Measurements from ENCODE around the gene GAPDH. TPM values are rescaled to one million over a fixed set of nuclear protein-coding genes. Genes with fewer than 3 reads are reported as not detected.

Gene GAPDH
- total and polyA plus RNA-seq, 2 donors (not counting 1 experiment from before 2014, with no cell fraction given), result 499 to 951 TPM

GRCh38 chr12:6551063-6551461 is 16.7 kb downstream of the GAPDH start:
- intact Hi-C loops (cut with micrococcal nuclease), result loop anchor here (10.0 kb wide), 1 partner anchor 566 kb away; no protein-coding TSS in a partner anchor
- Mint-ChIP-seq H3K4me3 (no peak overlapping the region), H3K9me3 (ENCODE audit: insufficient read depth) (no peaks in the 10 kb centered on the region), H3K27ac (no peak overlapping the region), H3K27me3 (no peaks in the 10 kb centered on the region), H3K4me1 (peaks cover 25% of the 10 kb centered on the region)
- Histone ChIP-seq H3K27ac (ENCODE audit: low read length in 2 of 2) (no peak overlapping the region), H4K20me1 (ENCODE audit: control insufficient read depth, insufficient read depth, low read length, poor library complexity, severe bottlenecking) (peaks cover 43% of the 10 kb centered on the region), H3K4me3 (ENCODE audit: control extremely low read depth in 1 of 5, extremely low read depth in 1 of 5, insufficient read depth in 1 of 5, low read depth in 2 of 5, low read length in 4 of 5) (no peak overlapping the region), H3K79me2 (ENCODE audit: control insufficient read depth, insufficient read depth, low read length) (peaks cover 63% of the 10 kb centered on the region), H3K4me2 (replicated peaks; ENCODE audit: low read depth, low read length, poor library complexity, severe bottlenecking) (no peak overlapping the region), H2AFZ (ENCODE audit: insufficient read depth, low read depth, low read length, poor library complexity, severe bottlenecking) (no peak overlapping the region), H3K36me3 (replicated peaks in 1 of 2; ENCODE audit: control extremely low read depth in 1 of 2, control insufficient read depth in 1 of 2, extremely low read depth in 1 of 2, insufficient read depth in 2 of 2, low read length in 1 of 2) (peaks cover under 1 to 52% of the 10 kb centered on the region in 2 experiments), H3K27me3 (replicated peaks in 1 of 4; ENCODE audit: control extremely low read depth in 1 of 4, control insufficient read depth in 3 of 4, insufficient read depth in 4 of 4, low read length in 3 of 4) (no peaks in the 10 kb centered on the region), H3K9me3 (ENCODE audit: control extremely low read depth in 1 of 3, control insufficient read depth in 2 of 3, insufficient read depth in 1 of 3, low read length in 2 of 3) (no peaks in the 10 kb centered on the region), H3K4me1 (ENCODE audit: control insufficient read depth in 2 of 2, insufficient read depth in 2 of 2, low read length in 2 of 2) (peaks cover 12 to 23% of the 10 kb centered on the region in 2 donors), H3K9ac (ENCODE audit: low read length) (no peak overlapping the region)
- POLR2A ChIA-PET, result no interaction called here
- DNase-seq (no peak), ATAC-seq (ENCODE audit: low read depth) (no peak)
- 98% methylated on average over 18 of the region's 18 CpGs for WGBS (ENCODE audit: insufficient coverage)
- TF ChIP-seq EZH2 (IDR thresholded peaks at IDR 0.05; ENCODE audit: borderline replicate concordance, insufficient read depth, low read depth, low read length, poor library complexity, severe bottlenecking), result no peak
- no peak for TF ChIP-seq CTCF (IDR thresholded peaks at IDR 0.05)
- CTCF ChIA-PET, result interaction anchor here (0.6 to 7.2 kb wide), 8 partner anchors 8 to 275 kb away, joined by 3 to 69 read pairs (median 4); no protein-coding TSS in a partner anchor

- H3K9ac ChIP-seq (ENCODE audit: low read length), result no peak overlapping the region
- Mint-ChIP-seq H3K9me3 (ENCODE audit: insufficient read depth) (no peaks in the 10 kb centered on the region), H3K4me1 (peaks cover 28% of the 10 kb centered on the region), H3K4me3 (no peak overlapping the region), H3K27me3 (no peaks in the 10 kb centered on the region), H3K27ac (no peak overlapping the region)
- H3K4me1 ChIP-seq (ENCODE audit: control insufficient read depth in 2 of 2, insufficient read depth in 2 of 2, low read length in 2 of 2), result peaks cover 12 to 29% of the 10 kb centered on the region in 2 donors
- ATAC-seq (ENCODE audit: low read depth), result no peak
- no peak overlapping the region for H2AFZ ChIP-seq (ENCODE audit: insufficient read depth, low read depth, low read length, poor library complexity, severe bottlenecking)
- intact Hi-C loops (cut with micrococcal nuclease), result loop anchor here (10.0 kb wide), 1 partner anchor 567 kb away; no protein-coding TSS in a partner anchor
- peaks cover 43% of the 10 kb centered on the region for H4K20me1 ChIP-seq (ENCODE audit: control insufficient read depth, insufficient read depth, low read length, poor library complexity, severe bottlenecking)
- no peaks in the 10 kb centered on the region for H3K27me3 ChIP-seq (replicated peaks in 1 of 4; ENCODE audit: control extremely low read depth in 1 of 4, control insufficient read depth in 3 of 4, insufficient read depth in 4 of 4, low read length in 3 of 4)
- H3K79me2 ChIP-seq (ENCODE audit: control insufficient read depth, insufficient read depth, low read length), result peaks cover 66% of the 10 kb centered on the region
- POLR2A ChIA-PET, result no interaction called here
- TF ChIP-seq EZH2 (IDR thresholded peaks at IDR 0.05; ENCODE audit: borderline replicate concordance, insufficient read depth, low read depth, low read length, poor library complexity, severe bottlenecking) (no peak), CTCF (IDR thresholded peaks at IDR 0.05) (no peak)
- H3K36me3 ChIP-seq (replicated peaks in 1 of 2; ENCODE audit: control extremely low read depth in 1 of 2, control insufficient read depth in 1 of 2, extremely low read depth in 1 of 2, insufficient read depth in 2 of 2, low read length in 1 of 2), result peaks cover 0 to 49% of the 10 kb centered on the region in 2 experiments
- no peak overlapping the region for H3K4me2 ChIP-seq (replicated peaks; ENCODE audit: low read depth, low read length, poor library complexity, severe bottlenecking)
- DNase-seq, result no peak
- no peak overlapping the region for H3K4me3 ChIP-seq (ENCODE audit: control extremely low read depth in 1 of 5, extremely low read depth in 1 of 5, insufficient read depth in 1 of 5, low read depth in 2 of 5, low read length in 4 of 5)
- no peak overlapping the region for H3K27ac ChIP-seq (ENCODE audit: low read length in 2 of 2)
- no peaks in the 10 kb centered on the region for H3K9me3 ChIP-seq (ENCODE audit: control extremely low read depth in 1 of 3, control insufficient read depth in 2 of 3, insufficient read depth in 1 of 3, low read length in 2 of 3)
- 96% methylated on average over 11 of the region's 11 CpGs for WGBS (ENCODE audit: insufficient coverage)
- CTCF ChIA-PET, result interaction anchor here (1.4 to 7.2 kb wide), 8 partner anchors 7 to 274 kb away, joined by 3 to 69 read pairs (median 6); no protein-coding TSS in a partner anchor
Observed at GRCh38 chr12:6551496-6552139, 17.3 kb downstream of the GAPDH start.

Data from B cell (primary cell).